Peyer's patch (tissue), 4 donors: Measurements from ENCODE around the gene ZDHHC11.
"Not testable (repeated sequence)": the region's sequence is repeated elsewhere in the genome, so short reads cannot be mapped to it uniquely, and the experiment has no call there.

Source experiments
- POLR2A ChIP-seq, 2 donors: fragments of 450-650 bp; IDR thresholded peaks; one replicate each; pipeline ENCODE4 v1.5.1; 2017; ENCODE audit warnings: antibody characterized with exemption in 2 of 2, mild to moderate bottlenecking in 2 of 2, moderate library complexity in 2 of 2
- TF ChIP-seq, protein P1 (sequence below), 6 experiments: fragments of 450-650 bp in 4 of 6; fragments of 200-600 bp in 2 of 6; sonication (generic) in 1 of 6; IDR thresholded peaks; one replicate each; pipeline ENCODE4 v1.5.1; 2017 to 2019; ENCODE audit warnings: antibody characterized with exemption in 6 of 6, mild to moderate bottlenecking in 3 of 6, moderate library complexity in 1 of 6

DNA sequence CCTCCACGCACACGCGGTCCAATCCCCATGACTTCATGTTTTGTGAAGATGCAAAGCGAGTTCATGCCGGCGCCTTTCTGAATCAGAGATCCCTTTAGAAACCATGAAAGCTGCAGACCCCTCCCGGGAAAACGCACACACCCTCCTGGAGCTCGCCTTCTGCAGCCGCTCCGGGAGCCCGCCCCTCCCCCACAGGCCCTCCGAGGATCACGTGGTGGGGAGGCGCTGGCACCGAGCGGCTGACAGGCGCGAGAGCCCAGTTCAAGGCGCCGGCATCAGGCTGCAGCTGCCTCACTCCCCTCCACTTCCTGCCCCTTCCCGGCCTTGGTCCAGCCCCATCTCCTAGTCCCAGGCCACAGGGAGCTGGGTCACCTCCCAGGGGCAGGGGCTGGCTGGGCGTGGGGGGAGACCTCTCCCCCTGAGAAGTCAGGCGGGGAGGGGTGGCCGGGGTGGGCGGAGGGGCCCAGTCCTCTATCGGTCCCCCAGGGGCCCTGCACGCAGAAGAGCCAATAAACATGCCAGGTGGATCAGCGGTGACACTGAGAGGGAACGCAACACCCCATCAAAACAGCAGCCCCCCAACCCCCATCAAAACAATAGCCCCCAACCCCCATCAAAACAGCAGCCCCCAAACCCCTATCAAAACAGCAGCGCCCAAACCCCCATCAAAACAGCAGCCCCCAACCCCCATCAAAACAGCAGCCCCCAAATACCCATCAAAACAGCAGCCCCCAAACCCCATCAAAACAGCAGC is 67.6 kb downstream of the ZDHHC11 start:
- TF ChIP-seq, protein P1, sequence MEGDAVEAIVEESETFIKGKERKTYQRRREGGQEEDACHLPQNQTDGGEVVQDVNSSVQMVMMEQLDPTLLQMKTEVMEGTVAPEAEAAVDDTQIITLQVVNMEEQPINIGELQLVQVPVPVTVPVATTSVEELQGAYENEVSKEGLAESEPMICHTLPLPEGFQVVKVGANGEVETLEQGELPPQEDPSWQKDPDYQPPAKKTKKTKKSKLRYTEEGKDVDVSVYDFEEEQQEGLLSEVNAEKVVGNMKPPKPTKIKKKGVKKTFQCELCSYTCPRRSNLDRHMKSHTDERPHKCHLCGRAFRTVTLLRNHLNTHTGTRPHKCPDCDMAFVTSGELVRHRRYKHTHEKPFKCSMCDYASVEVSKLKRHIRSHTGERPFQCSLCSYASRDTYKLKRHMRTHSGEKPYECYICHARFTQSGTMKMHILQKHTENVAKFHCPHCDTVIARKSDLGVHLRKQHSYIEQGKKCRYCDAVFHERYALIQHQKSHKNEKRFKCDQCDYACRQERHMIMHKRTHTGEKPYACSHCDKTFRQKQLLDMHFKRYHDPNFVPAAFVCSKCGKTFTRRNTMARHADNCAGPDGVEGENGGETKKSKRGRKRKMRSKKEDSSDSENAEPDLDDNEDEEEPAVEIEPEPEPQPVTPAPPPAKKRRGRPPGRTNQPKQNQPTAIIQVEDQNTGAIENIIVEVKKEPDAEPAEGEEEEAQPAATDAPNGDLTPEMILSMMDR (IDR thresholded peaks at IDR 0.05), result not testable (repeated sequence)
- TF ChIP-seq POLR2A (IDR thresholded peaks at IDR 0.05), result not testable (repeated sequence)
